ENCODE measurements around the gene RAB44.

GRCh38 chr6:36755435-36756348 lies 58.1 kb downstream of the RAB44 start:
- TF ChIP-seq, protein P1, sequence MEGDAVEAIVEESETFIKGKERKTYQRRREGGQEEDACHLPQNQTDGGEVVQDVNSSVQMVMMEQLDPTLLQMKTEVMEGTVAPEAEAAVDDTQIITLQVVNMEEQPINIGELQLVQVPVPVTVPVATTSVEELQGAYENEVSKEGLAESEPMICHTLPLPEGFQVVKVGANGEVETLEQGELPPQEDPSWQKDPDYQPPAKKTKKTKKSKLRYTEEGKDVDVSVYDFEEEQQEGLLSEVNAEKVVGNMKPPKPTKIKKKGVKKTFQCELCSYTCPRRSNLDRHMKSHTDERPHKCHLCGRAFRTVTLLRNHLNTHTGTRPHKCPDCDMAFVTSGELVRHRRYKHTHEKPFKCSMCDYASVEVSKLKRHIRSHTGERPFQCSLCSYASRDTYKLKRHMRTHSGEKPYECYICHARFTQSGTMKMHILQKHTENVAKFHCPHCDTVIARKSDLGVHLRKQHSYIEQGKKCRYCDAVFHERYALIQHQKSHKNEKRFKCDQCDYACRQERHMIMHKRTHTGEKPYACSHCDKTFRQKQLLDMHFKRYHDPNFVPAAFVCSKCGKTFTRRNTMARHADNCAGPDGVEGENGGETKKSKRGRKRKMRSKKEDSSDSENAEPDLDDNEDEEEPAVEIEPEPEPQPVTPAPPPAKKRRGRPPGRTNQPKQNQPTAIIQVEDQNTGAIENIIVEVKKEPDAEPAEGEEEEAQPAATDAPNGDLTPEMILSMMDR (IDR thresholded peaks at IDR 0.05; ENCODE audit: low read depth, low read length) = no peak
- no peak for TF ChIP-seq EZH2phosphoT487 (IDR thresholded peaks at IDR 0.05; ENCODE audit: low read depth)

All from OCI-LY3 (cell line).